ENCODE results near the gene SLC44A2.

DNA sequence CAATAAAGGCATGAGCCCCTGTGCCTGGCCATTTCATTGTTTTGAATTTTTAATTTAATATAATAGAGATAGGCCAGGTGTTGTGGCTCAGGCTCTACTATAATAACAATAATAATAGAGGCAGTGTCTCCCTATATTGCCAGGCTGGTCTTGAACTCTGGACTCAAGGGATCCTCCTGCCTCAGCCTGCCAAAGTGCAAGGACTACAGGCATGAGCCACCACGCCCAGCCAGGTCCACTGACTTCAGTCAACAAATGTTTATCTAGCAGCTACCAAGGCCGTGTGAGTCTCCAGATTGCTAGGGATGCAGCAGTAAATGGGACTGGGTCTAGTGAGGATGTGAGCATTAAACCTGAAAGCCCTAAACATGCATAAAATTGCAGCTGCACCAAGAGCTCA lies 15.0 kb downstream of the SLC44A2 start:
- no peak for TF ChIP-seq EZH2 (IDR thresholded peaks at IDR 0.05; ENCODE audit: low read length)
- TF ChIP-seq, protein P1, sequence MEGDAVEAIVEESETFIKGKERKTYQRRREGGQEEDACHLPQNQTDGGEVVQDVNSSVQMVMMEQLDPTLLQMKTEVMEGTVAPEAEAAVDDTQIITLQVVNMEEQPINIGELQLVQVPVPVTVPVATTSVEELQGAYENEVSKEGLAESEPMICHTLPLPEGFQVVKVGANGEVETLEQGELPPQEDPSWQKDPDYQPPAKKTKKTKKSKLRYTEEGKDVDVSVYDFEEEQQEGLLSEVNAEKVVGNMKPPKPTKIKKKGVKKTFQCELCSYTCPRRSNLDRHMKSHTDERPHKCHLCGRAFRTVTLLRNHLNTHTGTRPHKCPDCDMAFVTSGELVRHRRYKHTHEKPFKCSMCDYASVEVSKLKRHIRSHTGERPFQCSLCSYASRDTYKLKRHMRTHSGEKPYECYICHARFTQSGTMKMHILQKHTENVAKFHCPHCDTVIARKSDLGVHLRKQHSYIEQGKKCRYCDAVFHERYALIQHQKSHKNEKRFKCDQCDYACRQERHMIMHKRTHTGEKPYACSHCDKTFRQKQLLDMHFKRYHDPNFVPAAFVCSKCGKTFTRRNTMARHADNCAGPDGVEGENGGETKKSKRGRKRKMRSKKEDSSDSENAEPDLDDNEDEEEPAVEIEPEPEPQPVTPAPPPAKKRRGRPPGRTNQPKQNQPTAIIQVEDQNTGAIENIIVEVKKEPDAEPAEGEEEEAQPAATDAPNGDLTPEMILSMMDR (optimal IDR thresholded peaks at IDR 0.05 in 1 of 3, IDR thresholded peaks at IDR 0.05 in 1 of 3, conservative IDR thresholded peaks at IDR 0.05 in 1 of 3; ENCODE audit: extremely low read depth in 1 of 3, insufficient read depth in 2 of 3, low read length in 3 of 3), result no peak
